Stimulated activated CD4-positive, alpha-beta T cell treated with anti-CD3 and anti-CD28 coated beads, Interleukin-12 subunit alpha, Interleukin-12 subunit beta, amount 100 ng/mL, for 24 hours (primary cell): ENCODE data around the gene SMPD3.
"Not testable (repeated sequence)": the region's sequence is repeated elsewhere in the genome, so short reads cannot be mapped to it uniquely, and the experiment has no call there.

Experiments used
- DNase-seq, 2 experiments: peaks; one replicate each; pipeline ENCODE4 v3.0.0-alpha.2; 2020; ENCODE audit warnings: low read depth in 2 of 2

The SMPD3 gene

DNA sequence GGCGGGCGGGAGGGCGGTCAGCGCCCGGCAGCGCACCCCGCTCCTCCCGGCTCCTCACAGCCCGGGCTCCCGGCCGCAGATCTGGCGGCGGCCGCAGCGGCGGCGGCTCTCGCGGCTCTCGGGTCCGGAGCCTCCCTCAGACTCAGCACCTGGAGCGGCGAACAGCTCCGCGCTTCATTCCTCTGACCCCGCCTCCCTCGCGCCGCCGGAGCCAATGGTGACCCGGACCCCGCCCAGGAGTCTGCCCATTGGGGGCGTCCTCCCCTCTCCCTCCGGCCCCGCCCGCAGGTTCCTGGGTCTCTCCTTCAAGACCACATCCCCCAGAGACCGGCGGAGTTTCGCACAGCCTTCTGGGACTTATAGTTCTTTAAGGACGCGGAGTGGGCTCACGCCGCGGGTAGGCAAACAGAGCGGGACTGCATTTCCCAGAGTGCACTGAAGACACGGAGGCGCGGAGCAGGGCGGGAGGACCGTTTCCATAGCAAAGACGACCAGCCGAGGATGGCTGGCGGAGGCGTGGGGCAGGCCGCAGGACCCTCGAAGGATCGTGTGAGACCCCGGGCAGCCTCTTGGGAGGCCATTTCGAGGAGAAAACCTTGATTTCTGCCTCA is at the start of gene SMPD3:
Gene SMPD3 (minus strand): TSS at position 149 of the 611 bp plus-strand sequence. CDS start 76,327 bp downstream, outside the sequence.
- peak; percentile 98 for DNase-seq

DNA sequence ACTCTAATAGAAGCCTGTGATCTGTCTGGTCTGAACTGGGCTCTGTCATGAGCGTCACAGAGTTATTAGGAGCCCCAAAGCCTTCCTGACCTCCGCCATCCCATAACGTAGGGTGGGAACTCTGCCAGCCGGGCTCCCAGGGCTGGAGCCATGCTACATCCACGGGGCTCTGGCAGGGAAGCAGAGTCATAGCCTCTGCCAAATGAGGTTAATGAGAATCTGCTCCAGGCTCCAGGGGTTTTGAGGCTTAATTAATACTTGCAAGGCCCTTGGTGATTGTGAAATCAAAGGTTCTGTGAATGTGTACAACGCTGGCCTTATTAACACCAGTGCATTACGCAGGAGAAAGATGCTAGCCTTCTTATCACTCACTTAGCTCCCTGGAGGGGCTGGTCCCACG is 48.4 kb upstream of the SMPD3 start:
- DNase-seq, result no peak

DNA sequence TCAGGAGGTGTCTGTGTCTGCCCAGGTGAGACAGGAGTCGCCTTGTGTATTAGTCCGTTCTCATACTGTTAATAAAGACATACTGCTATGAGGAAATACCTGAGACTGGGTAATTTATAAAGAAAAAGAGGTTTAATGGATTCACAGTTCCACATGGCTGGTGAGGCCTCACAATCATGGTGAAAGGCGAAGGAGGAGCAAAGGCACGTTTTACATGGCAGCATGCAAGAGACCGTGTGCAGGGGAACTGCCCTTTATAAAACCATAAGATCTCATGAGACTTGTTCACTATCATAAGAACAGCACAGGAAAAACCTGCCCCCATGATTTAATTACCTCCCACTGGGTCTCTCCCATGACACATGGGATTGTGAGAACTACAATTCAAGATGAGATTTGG is 46.0 kb upstream of the SMPD3 start:
- not testable (repeated sequence) for DNase-seq

DNA sequence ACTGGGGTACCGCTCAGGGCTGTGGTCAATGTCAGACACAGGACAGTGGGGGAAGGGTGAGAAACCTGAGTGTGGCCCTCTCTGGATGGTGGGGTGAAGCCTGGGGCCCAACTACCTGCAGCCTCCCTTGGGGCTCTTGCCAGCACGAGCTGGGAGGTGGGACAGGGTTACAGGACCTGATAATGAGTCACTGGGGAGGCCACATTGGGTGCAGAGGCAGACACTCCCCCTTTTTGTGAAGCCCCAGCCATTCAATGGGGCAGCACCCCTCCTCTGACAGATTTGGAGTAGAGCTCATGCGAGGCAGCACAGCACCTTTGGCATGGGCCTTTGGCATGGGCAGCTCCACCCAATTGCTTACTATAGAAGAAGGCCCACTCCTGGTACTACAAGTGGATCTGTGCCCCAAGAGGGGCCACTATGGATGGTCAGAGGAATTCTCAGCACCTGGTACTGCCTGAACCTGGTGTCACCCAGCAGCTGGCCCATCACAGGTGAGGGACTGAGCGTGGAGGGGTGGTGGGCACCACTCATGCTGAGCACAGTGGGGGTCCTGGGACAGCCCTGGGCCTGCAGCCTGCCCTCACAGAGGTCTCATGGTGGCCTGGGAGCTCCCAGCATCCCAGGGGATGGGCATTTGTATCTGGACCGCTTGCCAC is 45.2 kb upstream of the SMPD3 start:
- DNase-seq, result no peak

DNA sequence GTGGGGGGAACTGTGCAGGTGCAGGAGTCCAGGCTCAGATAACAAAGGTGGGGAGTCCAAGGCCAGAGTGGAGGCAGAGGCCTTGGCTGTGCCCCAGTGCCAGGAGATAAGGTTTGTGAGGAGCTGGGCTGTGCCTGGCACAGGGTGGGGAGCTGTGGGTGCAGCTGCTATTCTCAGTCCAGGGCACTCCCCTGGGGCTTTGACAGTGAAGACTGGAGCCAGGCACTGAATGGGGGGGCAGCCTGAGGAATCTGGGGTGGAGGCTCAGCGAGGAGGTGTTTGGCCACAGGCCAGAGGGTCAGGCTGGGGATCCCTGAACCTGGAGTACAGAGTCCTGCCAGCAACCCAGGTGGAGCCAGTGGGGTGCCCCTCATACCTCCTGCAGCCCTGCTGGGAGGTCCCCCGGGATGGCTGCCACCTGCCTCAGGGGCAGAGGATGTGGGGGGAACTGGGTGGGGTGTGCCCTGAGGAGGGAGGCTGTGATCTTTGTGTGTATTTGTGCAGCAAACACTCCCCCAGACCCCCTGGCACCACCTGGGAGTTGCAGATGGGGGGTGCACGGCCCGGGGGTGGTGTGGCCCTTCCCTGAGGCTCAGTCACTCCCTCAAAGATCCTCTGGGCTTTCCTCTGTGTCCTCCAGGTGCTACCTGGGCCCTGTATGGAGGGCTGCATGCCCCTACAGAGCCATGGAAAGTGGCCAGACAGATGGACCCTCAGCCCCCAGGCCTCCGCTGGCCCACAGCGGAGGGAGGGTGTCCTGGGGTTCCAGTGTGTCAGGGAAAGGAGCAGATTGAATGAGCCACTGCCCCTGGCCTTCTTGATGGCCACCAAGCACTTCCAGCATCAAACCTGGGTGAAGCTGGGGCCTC is 44.5 kb upstream of the SMPD3 start:
- no peak for DNase-seq

DNA sequence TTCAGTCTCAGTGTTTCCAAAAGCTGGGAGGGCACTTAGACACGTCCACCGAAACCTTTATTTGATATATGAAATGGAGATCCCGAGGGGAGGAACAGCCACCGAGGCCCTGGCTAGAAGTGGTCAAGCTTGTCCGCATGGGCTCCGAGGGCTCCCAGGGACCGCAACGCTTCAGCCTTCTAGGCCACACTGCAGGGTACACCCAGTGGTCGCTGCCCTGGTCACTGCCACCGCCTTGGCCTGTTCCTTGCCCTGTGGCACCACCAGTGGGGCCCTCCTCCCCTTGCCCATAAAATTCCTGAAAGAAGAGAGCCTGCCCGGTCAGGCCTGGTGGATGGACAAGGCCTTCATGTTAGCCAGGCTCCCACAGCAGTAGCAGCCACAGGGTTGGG is 43.8 kb upstream of the SMPD3 start:
- no peak for DNase-seq

DNA sequence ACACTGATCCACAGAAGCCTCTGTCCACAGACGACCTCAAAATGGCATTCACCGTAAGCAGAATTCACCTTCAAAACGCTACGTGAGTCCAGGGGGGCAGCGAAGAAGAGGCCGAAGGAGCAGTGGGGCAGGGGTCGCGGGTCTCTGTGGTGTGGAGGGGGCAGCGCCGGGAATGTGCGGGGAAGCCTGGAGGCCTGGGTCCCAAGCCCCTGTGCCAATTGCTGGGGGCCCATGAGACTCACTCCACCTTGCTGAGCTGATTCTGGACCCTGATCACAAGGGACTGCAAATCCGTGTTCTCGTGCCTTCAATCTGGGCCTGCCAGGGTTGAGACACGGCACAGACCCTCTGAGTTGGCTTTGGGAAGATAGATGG is 43.3 kb upstream of the SMPD3 start:
- DNase-seq, result no peak

DNA sequence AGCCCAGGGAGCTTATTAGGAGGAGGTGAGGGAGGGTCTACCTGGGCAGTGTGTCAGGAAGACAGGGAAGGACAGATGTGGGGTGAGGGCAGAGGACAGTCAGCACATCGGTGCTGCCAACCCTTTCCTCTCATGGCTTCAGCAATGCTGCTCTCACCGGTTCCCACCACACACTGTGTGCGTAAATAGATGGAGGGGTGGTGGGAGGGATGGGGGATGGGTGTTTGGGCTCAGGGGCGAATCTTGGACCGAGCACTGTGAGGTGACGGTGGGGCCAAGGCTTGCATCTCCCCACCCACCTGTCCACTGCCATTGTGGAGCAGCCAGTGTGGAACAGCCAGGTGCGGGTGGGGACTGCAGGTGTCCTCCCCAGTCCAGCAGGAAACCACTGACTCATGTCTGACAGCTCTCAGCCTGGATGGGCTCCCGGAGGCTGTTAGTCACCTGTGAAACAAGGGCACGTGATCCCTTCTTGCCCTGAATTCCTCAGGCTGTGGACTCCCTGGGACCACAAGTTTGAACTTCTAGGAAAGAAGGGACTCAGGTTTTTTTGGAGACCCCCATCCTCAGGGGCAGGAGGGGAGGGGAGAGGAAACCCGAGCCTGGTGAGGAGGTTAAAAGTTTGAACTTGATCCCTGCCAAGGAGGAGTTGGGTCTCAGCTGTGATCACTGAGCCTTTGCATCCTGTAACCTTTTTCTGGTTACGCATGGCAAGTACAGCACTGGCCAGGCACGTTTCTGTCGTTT is 42.7 kb upstream of the SMPD3 start:
- DNase-seq, result no peak

DNA sequence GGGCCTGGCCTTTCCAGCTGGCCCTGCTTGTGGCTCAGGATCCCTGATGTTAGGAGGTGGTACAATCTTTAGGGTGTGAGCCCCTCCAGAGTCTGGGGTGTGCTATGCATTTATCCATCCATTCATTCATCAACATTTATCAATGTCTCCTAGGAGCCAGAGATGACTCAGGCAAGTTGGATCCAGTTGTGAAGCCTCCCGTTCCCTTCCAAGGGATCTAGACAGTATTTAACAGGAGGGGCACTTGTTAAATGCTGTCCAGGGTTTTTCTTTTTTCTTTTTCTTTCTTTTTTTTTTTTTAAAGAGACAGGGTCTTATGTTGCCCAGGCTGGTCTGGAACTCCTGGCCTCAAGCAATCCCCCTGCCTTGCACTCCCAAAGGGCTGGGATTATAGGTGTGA is 42.0 kb upstream of the SMPD3 start:
- no peak for DNase-seq

DNA sequence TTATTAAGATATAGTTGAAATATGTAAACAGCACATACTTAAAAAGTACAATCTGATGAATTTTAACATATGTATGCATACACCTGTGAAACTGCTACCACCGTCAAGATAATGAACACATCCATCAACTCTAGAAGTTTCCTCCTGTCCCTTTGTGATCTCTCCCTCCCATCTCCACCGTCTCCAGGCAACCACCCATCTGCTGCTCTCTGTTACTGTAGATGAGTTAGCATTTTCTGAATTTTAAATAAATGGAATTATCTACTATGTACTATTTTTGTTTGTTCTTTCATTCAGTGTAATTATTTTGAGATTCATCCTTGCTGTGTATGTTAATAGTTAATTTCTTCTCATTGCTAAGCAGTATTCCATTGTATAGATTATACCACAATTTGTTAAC is 40.2 kb upstream of the SMPD3 start:
- DNase-seq, result no peak

DNA sequence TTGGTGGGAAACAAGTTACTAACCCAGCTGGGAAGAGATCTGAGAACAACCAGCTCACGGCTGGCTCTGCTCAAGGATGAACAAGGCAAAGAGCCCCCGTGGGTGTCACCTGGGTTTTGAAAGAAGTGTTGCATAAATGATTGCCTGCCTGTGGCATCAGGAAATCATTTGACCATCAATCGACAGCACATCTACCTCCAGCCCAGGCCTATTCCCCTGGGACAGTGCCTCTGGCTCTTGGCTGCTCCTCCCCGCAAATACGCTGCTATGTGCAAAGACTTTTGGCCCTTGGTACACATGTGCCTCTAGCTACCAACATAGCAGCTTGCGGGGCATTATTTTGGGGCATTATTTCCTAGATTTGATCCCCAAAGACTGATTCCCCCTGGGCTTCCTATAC is 39.4 kb upstream of the SMPD3 start:
- no peak for DNase-seq

DNA sequence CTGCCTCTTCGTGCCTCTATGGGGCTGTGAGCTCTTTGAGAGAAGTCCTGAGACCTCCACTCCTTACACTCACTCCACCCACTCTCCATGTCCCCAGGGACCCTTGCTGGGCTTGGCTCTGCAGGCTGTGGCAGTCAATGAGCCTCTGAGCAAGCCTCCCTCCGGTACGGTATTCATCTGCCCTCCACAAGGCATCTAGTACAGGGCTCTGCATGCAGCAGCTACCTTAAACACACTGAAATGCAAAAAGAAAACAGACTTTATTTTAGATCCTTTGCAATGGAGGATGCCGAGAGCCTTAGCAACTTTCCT is 38.9 kb upstream of the SMPD3 start:
- no peak for DNase-seq

DNA sequence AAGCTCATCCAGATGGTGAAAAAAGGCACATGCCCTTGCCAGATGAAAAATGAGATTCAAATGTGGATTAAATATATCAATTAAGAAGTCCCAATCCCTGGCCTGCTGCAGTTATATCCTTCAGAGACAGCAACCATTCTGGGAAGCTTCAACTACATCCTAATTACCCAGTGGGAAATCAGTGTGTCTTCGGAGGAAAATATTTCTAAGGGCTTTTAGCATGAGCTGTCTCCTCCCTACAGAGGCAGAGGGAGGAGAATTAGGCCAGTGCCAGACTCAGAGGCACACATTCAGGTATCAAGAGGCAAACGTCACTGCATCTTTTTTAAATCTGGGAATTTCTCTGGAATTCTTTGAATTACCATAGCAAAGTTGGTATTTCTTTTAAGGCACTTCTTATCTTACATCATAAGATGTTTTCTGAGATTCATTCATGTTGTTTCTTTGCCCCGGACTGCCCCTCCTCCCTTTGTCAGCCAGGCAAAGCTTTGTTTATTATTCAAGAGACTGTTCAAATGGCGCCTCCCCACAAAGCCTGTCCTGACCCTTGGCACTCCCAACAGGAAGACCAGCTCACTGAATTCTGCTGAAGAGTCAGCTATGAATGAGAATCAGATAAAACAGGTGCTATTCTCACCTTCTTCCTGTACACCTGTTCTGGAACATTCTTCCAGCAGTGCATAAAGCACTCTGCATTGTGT is 38.3 kb upstream of the SMPD3 start:
- DNase-seq, result no peak

DNA sequence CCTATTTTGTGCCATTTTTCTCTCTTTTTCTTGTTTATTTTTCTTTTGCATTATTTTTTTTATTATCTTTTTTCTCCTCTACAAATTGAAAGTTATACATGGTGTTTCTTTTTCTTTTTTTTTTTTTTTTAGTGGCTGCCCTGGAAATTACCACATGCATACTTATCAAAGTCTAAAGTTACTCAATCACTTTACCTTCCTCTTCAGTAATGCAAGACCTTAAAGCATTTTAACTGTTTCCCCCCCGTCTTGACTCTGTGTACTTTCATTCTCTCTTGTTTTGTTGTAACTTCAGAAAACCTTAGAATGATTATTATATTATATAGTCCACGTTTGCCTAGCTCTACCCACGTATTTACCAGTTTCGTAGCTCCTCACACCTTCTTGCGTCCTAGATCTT is 33.3 kb upstream of the SMPD3 start:
- DNase-seq, result no peak

DNA sequence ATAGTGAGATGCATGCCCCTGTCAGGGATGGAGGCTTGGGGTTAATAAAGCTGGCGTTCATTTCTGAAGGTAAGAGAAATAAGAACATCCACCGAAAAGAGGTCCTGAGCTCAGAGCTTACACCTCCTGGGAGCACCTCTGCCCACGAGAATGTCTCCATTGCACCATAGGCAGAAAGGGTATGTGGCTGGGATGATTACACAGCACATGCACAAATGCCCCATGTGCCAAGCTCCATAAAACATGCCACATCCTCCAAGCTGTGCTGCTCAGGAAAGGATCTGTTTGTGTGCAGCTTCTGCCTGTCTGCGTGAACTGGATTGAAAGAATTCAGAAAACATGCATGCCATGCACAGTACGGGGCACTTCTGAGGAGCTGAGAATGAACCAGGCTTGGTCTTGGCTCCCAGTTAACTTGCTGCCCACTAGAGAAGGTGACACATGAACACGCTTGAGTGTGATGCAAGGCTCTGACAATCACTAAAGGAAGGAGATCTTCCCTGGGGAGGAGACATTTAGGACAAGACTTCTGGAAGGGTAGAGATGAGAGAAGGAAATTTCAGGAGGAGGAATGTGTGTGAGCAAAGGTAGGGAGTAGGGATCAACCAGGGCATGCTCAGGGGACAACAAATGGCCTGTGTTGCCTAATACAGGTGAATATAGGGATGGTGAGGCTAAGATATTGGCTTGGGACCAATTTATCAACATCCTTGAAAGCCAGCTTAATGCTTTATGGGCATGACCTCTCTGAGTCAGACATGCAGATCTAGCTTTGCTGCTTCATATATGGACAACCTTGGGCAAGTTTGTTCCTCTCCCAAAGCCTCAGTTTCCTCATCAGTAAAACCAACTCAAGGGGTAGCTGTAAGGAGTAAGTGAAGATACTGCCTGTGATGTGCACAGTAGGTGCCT is 32.0 kb upstream of the SMPD3 start:
- DNase-seq, result no peak

DNA sequence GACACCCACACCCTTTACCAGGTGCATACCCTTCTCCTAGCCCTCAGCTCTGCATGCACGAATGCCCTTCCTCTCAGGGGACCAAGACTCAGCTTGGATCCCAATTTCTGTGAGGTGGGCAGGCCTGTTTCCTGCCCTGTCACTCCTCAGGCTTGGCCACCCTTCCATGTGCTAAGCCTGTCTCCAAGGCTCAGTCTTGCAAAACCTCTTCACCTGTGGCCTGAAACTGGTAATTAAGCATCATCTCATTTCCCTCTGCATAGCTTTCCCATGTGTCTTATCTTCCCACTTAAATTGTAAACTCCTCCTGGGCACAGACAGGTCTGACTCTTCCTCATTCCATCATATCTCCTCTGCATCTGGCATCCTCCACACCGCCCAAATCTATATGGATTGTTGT is 31.0 kb upstream of the SMPD3 start:
- DNase-seq, result no peak

DNA sequence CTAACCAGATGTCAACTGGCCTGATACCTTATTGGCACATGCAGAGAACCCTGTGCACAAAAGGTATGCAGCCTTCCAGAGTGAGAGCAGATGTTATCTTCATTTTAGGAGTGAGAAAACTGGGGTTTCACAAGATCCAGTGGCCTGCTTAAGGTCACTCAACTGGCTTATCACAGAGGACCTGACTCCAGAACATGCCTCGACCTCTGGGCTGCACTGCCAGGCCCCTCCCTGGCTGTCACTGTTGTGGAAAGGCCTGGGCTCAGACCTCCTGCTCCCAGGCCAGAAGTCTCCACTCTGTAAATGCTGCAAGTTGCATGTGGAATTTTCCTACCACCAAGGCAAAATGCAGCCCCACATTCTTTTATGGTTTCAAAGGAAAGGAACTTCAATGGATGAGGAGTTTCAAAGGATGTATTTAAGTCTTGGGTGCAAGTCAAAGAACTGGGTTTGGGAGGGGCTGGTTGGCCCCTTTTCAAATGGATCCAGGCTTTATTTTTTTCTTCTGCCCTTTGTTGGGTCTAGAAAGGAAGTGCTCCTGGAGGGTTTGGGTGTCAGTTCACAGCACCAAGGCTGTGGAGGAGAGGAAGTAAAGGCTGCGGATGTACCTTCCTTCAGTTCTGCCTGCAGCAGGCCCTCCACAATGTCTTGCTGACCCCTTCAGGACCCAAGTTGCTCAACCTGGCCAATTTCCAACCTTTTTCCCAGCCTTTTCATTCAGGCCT is 30.4 kb upstream of the SMPD3 start:
- DNase-seq, result no peak

DNA sequence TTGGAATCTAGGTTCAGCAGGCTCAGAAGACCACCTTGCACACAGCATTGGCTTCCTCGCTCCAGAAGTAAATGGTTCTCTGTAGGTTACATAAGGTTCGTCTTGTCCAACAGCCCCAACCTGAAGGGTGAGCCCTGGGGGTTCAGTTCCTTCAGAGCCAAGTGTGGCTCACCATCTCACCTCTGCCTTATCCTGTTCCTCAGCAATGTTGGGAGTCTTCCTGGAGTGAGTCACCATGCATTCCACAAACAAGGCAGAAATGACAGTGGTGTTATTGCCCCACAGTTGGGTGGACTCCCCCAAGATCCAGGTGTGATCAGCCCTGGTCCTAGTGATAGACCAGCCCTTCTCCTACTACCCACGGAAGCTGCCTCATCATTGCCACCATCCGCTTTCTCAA is 26.8 kb upstream of the SMPD3 start:
- no peak for DNase-seq

DNA sequence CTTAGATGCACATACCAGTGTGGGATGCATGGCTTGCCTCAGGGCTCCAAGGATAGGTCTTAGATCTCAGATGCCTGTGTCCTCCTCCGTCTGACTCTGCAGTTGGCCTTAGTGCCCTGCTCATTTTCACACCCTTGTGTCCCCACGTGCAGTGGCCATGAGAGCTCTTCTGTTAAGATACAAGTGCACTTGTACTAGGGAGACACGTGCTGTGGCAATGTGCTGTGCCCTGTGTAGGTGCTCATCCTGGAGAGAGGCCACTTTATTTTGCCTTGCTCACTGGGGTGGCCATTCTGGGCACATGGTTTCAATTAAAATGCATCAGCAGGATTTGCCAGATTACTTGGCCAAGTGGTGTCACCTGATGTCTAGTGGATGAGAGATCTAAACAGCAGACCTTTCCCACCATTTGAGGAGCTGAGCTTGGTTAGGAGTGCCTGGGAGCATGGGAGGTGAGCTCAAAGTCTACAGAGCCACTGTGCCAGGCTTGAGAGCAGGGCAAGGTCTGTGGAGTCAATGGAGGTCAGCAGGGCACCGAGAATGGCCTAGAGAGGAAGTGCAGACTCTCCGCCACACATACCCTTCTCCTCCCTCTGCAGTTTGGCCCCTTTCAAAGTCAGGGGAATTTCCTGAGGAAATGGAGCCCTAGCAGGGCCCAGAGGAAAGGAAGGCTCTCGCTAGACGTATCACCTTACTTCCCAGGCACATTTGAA is 25.2 kb upstream of the SMPD3 start:
- no peak for DNase-seq
